Measurements from ENCODE around the gene SLC46A2. TPM values are rescaled to one million over a fixed set of nuclear protein-coding genes. Genes with fewer than 3 reads are reported as not detected.

SLC46A2 gene
- total and polyA plus RNA-seq, 2 of the 8 experiments (the other 6 are each of a cell fraction or from before 2014, with no cell fraction given), result 0.03 TPM; not detected in 1

GRCh38 chr9:112917987-112918362 is 27.3 kb upstream of the SLC46A2 start:
- Histone ChIP-seq H2BK15ac (ENCODE audit: low read length) (no peak overlapping the region), H3K79me1 (ENCODE audit: low read depth, low read length) (no peaks in the 10 kb centered on the region), H3K4me1 (replicated peaks in 1 of 4; ENCODE audit: control insufficient read depth in 3 of 4, insufficient read depth in 4 of 4, low read length in 3 of 4) (no peaks in the 10 kb centered on the region), H4K8ac (ENCODE audit: extremely low read depth, insufficient read depth, low read length) (no peak overlapping the region), H2BK120ac (replicated peaks; ENCODE audit: low read depth, low read length) (no peak overlapping the region), H3K23ac (ENCODE audit: insufficient read length) (no peak overlapping the region), H4K91ac (replicated peaks; ENCODE audit: insufficient read length, low read length) (no peak overlapping the region), H3K56ac (replicated peaks; ENCODE audit: insufficient read length, low read depth, low read length) (no peak overlapping the region), H4K20me1 (replicated peaks in 1 of 2; ENCODE audit: control insufficient read depth in 1 of 2, insufficient read depth in 2 of 2, low read length in 2 of 2) (no peaks in the 10 kb centered on the region), H3K4ac (replicated peaks; ENCODE audit: insufficient read length, low read depth, low read length) (no peak overlapping the region), H3K27me3 (replicated peaks in 1 of 4; ENCODE audit: control insufficient read depth in 3 of 4, extremely low read depth in 1 of 4, insufficient read depth in 3 of 4, low read length in 3 of 4) (peaks cover 0 to 5% (median 2%) of the 10 kb centered on the region in 4 experiments; a peak in 3 of 7 replicates), H3K9ac (replicated peaks in 1 of 4; ENCODE audit: extremely low read depth in 1 of 4, low read depth in 3 of 4, low read length in 3 of 4) (no peak overlapping the region), H3K27ac (ENCODE audit: low read depth, low read length) (no peak overlapping the region), H3K4me3 (ENCODE audit: extremely low read depth in 1 of 4, insufficient read depth in 2 of 4, low read depth in 3 of 4, low read length in 4 of 4) (no peak overlapping the region), H3K36me3 (ENCODE audit: control insufficient read depth in 2 of 4, insufficient read depth in 4 of 4, low read length in 3 of 4) (no peaks in the 10 kb centered on the region), H3K9me3 (ENCODE audit: insufficient read depth in 2 of 2, low read depth in 1 of 2, low read length in 1 of 2) (no peaks in the 10 kb centered on the region), H2BK5ac (ENCODE audit: low read depth, low read length) (no peak overlapping the region), H3K18ac (ENCODE audit: extremely low read depth, low read length) (no peak overlapping the region), H3K79me2 (ENCODE audit: control insufficient read depth in 1 of 2, insufficient read depth in 2 of 2, low read length in 2 of 2) (no peaks in the 10 kb centered on the region), H2AFZ (ENCODE audit: low read length) (no peak overlapping the region), H2BK12ac (ENCODE audit: low read depth, low read length) (no peak overlapping the region), H3K14ac (ENCODE audit: insufficient read length) (no peak overlapping the region), H4K5ac (ENCODE audit: insufficient read length, low read depth, low read length) (no peak overlapping the region), H2BK20ac (ENCODE audit: low read length) (no peak overlapping the region), H3K23me2 (ENCODE audit: low read depth, low read length) (no peaks in the 10 kb centered on the region), H3K4me2 (ENCODE audit: insufficient read depth in 1 of 2, low read depth in 2 of 2, low read length in 2 of 2) (no peak overlapping the region), H2AK5ac (ENCODE audit: low read depth, low read length) (no peak overlapping the region)
- WGBS, 2 experiments (ENCODE audit: extremely low coverage in 1 of 2, insufficient coverage in 1 of 2, insufficient read length in 1 of 2, insufficient replicate concordance in 2 of 2, low coverage in 1 of 2, low lambda C conversion rate in 2 of 2, missing lambda C conversion rate in 1 of 2), result 62% methylated on average over 1 of the region's 1 CpG; no CpG with 5 or more reads in 1 of the 2 experiments
- no peak for FAIRE-seq
- ChIA-PET POLR2A (ENCODE audit: partially characterized antibody) (no interaction called here), CTCF (ENCODE audit: partially characterized antibody) (interaction anchor here (0.9 to 6.4 kb wide), 4 partner anchors 8 to 55 kb away, joined by 3 to 43 read pairs (median 3); no protein-coding TSS in a partner anchor)
- no peak for DNase-seq (ENCODE audit: low read depth in 1 of 2, low spot score in 2 of 2)
- TF ChIP-seq RFX5 (IDR thresholded peaks at IDR 0.05; ENCODE audit: borderline replicate concordance, low read depth, low read length) (no peak), CHD1 (IDR thresholded peaks at IDR 0.05; ENCODE audit: low read depth, low read length) (no peak), CREB1 (IDR thresholded peaks at IDR 0.05) (no peak), SP4 (IDR thresholded peaks at IDR 0.05; ENCODE audit: low read length) (no peak), SRF (IDR thresholded peaks at IDR 0.05; ENCODE audit: low read depth, low read length) (no peak), ASH2L (IDR thresholded peaks at IDR 0.05; ENCODE audit: low read length) (no peak), CBX5 (IDR thresholded peaks at IDR 0.05; ENCODE audit: low read depth, low read length) (no peak), CEBPB (IDR thresholded peaks at IDR 0.05; ENCODE audit: low read depth, low read length) (no peak), MAFK (IDR thresholded peaks at IDR 0.05; ENCODE audit: low read depth, low read length) (no peak), KDM5A (IDR thresholded peaks at IDR 0.05; ENCODE audit: low read length) (no peak), BACH1 (IDR thresholded peaks at IDR 0.05; ENCODE audit: low read length) (no peak), TAF1 (IDR thresholded peaks at IDR 0.05; ENCODE audit: low read depth, low read length) (no peak), RXRA (IDR thresholded peaks at IDR 0.05; ENCODE audit: insufficient read depth, low read depth, low read length) (no peak), CTBP2 (IDR thresholded peaks at IDR 0.05; ENCODE audit: borderline replicate concordance, insufficient read depth, insufficient read length, low read length) (no peak), POLR2AphosphoS5 (IDR thresholded peaks at IDR 0.05; ENCODE audit: low read depth, low read length) (no peak)
